Astrocyte (in vitro differentiated cells and primary cell): ENCODE data around the gene ACTR5.
"Not testable (repeated sequence)": the region's sequence is repeated elsewhere in the genome, so short reads cannot be mapped to it uniquely, and the experiment has no call there.

ENCODE experiments used
- EZH2 ChIP-seq: IDR thresholded peaks from 2 replicates; pipeline ENCODE4 v1.6.1; 2012; ENCODE audit warnings: mild to moderate bottlenecking, low read length, inconsistent platforms; ENCODE audit not compliant: insufficient read depth
- TF ChIP-seq, protein P1 (sequence below): IDR thresholded peaks from 2 replicates; pipeline ENCODE4 v1.5.1; 2011; ENCODE audit warnings: low read depth, mild to moderate bottlenecking, inconsistent platforms, low read length, moderate library complexity; ENCODE audit not compliant: insufficient read depth

- TF ChIP-seq, protein P1, sequence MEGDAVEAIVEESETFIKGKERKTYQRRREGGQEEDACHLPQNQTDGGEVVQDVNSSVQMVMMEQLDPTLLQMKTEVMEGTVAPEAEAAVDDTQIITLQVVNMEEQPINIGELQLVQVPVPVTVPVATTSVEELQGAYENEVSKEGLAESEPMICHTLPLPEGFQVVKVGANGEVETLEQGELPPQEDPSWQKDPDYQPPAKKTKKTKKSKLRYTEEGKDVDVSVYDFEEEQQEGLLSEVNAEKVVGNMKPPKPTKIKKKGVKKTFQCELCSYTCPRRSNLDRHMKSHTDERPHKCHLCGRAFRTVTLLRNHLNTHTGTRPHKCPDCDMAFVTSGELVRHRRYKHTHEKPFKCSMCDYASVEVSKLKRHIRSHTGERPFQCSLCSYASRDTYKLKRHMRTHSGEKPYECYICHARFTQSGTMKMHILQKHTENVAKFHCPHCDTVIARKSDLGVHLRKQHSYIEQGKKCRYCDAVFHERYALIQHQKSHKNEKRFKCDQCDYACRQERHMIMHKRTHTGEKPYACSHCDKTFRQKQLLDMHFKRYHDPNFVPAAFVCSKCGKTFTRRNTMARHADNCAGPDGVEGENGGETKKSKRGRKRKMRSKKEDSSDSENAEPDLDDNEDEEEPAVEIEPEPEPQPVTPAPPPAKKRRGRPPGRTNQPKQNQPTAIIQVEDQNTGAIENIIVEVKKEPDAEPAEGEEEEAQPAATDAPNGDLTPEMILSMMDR, result not testable (repeated sequence)
- not testable (repeated sequence) for TF ChIP-seq EZH2
Observed at GRCh38 chr20:38813574-38813962, 65.3 kb downstream of the ACTR5 start.
